IMR-90 (cell line): ENCODE data around the gene TEPSIN. TPM values are rescaled to one million over a fixed set of nuclear protein-coding genes. Genes with fewer than 3 reads are reported as not detected.

Experiments used
- ATAC-seq: fragments of 200-7000 bp; cut with Tn5 transposase; 2 replicates; pipeline ENCODE4 v1.9.1; 2020; ENCODE audit warnings: low read depth, mild to moderate bottlenecking, moderate library complexity
- BruUV-seq: library from RNA; stranded (reverse); fragments of 400-500 nt; replicated peaks from 2 replicates; lab custom pipeline; 2021; lab: Mats Ljungman, UMichigan
- CTCF ChIA-PET: fragments of 300-600 bp; formaldehyde crosslinking; extraction: SDS; loops from one replicate; lab custom pipeline; 2021; ENCODE audit warnings: antibody characterized with exemption; lab: Yijun Ruan, JAX
- POLR2A ChIA-PET: fragments of 300-600 bp; sonication (Branson Sonifier 250); formaldehyde crosslinking; loops from one replicate; lab custom pipeline; 2022; ENCODE audit warnings: antibody characterized with exemption; ENCODE audit not compliant: unreplicated experiment; lab: Charles Lee
- DNase-seq: peaks from one replicate; pipeline ENCODE4 v3.0.0; 2013
- H2AFZ ChIP-seq: replicated peaks from 2 replicates; pipeline ENCODE3; 2013; ENCODE audit warnings: low read length, mild to moderate bottlenecking; ENCODE audit not compliant: poor library complexity
- H2AK5ac ChIP-seq: 2 replicates; pipeline ENCODE4 v1.6.1; 2013; ENCODE audit warnings: low read depth, low read length, inconsistent platforms
- H2AK9ac ChIP-seq: replicated peaks from 2 replicates; pipeline ENCODE3; 2013; ENCODE audit warnings: mild to moderate bottlenecking, low read depth, low read length, moderate library complexity; ENCODE audit not compliant: poor library complexity
- H2BK120ac ChIP-seq: 2 replicates; pipeline ENCODE4 v1.6.1; 2013; ENCODE audit warnings: low read depth, low read length, inconsistent platforms
- H2BK15ac ChIP-seq: 3 replicates; pipeline ENCODE4 v1.6.1; 2013; ENCODE audit warnings: low read depth, low read length, inconsistent platforms
- H2BK20ac ChIP-seq: 2 replicates; pipeline ENCODE4 v1.6.1; 2013; ENCODE audit warnings: low read depth, mild to moderate bottlenecking, inconsistent platforms, low read length, moderate library complexity
- H2BK5ac ChIP-seq: 2 replicates; pipeline ENCODE4 v1.6.1; 2013; ENCODE audit warnings: mild to moderate bottlenecking, low read depth, low read length, inconsistent platforms; ENCODE audit not compliant: poor library complexity, severe bottlenecking
- H3K14ac ChIP-seq: replicated peaks from 2 replicates; pipeline ENCODE4 v1.6.1; 2013; ENCODE audit warnings: low read depth, low read length, inconsistent platforms
- H3K18ac ChIP-seq: 2 replicates; pipeline ENCODE4 v1.6.1; 2013; ENCODE audit warnings: low read depth, low read length, control low read depth
- H3K23ac ChIP-seq: 2 replicates; pipeline ENCODE4 v1.6.1; 2013; ENCODE audit warnings: low read depth, low read length, inconsistent platforms
- H3K27ac ChIP-seq: 2 replicates; pipeline ENCODE4 v1.5.1; 2013; ENCODE audit warnings: mild to moderate bottlenecking, control low read depth, low read length; ENCODE audit not compliant: insufficient read depth
- H3K27me3 ChIP-seq: 2 replicates; pipeline ENCODE4 v1.6.1; 2013; ENCODE audit warnings: low read length; ENCODE audit not compliant: control insufficient read depth, insufficient read depth
- H3K36me3 ChIP-seq: 2 replicates; pipeline ENCODE4 v1.6.1; 2013; ENCODE audit warnings: low read length, mixed read lengths; ENCODE audit not compliant: control insufficient read depth, insufficient read depth
- H3K4ac ChIP-seq: 2 replicates; pipeline ENCODE4 v1.6.1; 2013; ENCODE audit warnings: low read depth, low read length, inconsistent platforms
- H3K4me1 ChIP-seq: 2 replicates; pipeline ENCODE4 v1.6.1; 2013; ENCODE audit warnings: low read length, mixed read lengths; ENCODE audit not compliant: control insufficient read depth, insufficient read depth
- H3K4me2 ChIP-seq: 2 replicates; pipeline ENCODE4 v1.6.1; 2013; ENCODE audit warnings: low read depth, mild to moderate bottlenecking, control low read depth, low read length, moderate library complexity
- H3K4me3 ChIP-seq: 2 replicates; pipeline ENCODE4 v1.5.1; 2013; ENCODE audit warnings: low read depth, mild to moderate bottlenecking, control low read depth, low read length, moderate library complexity; ENCODE audit not compliant: insufficient read depth
- H3K56ac ChIP-seq: 2 replicates; pipeline ENCODE4 v1.6.1; 2013; ENCODE audit warnings: low read length, inconsistent platforms; ENCODE audit not compliant: insufficient read depth; ENCODE audit errors: extremely low read depth
- H3K79me1 ChIP-seq, 2 experiments: 2 replicates each; pipeline ENCODE4 v1.6.1; 2013; ENCODE audit warnings: low read length in 2 of 2, inconsistent platforms in 1 of 2, low read depth in 1 of 2
- H3K9ac ChIP-seq: 2 replicates; pipeline ENCODE4 v1.6.1; 2013; ENCODE audit warnings: low read depth, low read length, control low read depth
- H3K9me1 ChIP-seq: 2 replicates; pipeline ENCODE4 v1.6.1; 2013; ENCODE audit warnings: low read length, inconsistent platforms; ENCODE audit not compliant: insufficient read depth
- H3K9me3 ChIP-seq: 2 replicates; pipeline ENCODE4 v1.6.1; 2013; ENCODE audit warnings: low read length; ENCODE audit not compliant: control insufficient read depth, insufficient read depth
- H4K20me1 ChIP-seq: 2 replicates; pipeline ENCODE4 v1.6.1; 2013; ENCODE audit warnings: low read length, inconsistent platforms; ENCODE audit not compliant: insufficient read depth
- H4K5ac ChIP-seq: 2 replicates; pipeline ENCODE4 v1.6.1; 2013; ENCODE audit warnings: mild to moderate bottlenecking, low read depth, low read length, control low read depth
- H4K8ac ChIP-seq, 2 experiments: 2 replicates each; pipeline ENCODE4 v1.6.1; 2013; ENCODE audit warnings: low read depth in 2 of 2, low read length in 2 of 2, control low read depth in 1 of 2, inconsistent platforms in 1 of 2
- H4K91ac ChIP-seq: 2 replicates; pipeline ENCODE4 v1.6.1; 2013; ENCODE audit warnings: low read depth, low read length, inconsistent platforms; ENCODE audit not compliant: insufficient read depth
- BHLHE40 ChIP-seq: fragments of 150-350 bp; IDR thresholded peaks from 2 replicates; pipeline ENCODE4 v1.6.1; 2016; ENCODE audit warnings: mild to moderate bottlenecking, low read depth, low read length
- CEBPB ChIP-seq: IDR thresholded peaks from 2 replicates; pipeline ENCODE4 v1.6.1; 2012; ENCODE audit warnings: low read depth, low read length, improper control_type of control experiment
- CHD1 ChIP-seq: IDR thresholded peaks from 2 replicates; pipeline ENCODE4 v1.6.1; 2012; ENCODE audit warnings: low read depth, low read length, improper control_type of control experiment
- CTCF ChIP-seq: conservative IDR thresholded peaks from 2 replicates; pipeline ENCODE4 v1.5.1; 2012; ENCODE audit warnings: mild to moderate bottlenecking, low read depth, low read length, improper control_type of control experiment
- ELK1 ChIP-seq: fragments of 150-350 bp; IDR thresholded peaks from 2 replicates; pipeline ENCODE4 v1.6.1; 2016; ENCODE audit warnings: low read depth, mild to moderate bottlenecking, low read length, moderate library complexity, borderline replicate concordance
- FOS ChIP-seq: fragments of 150-350 bp; IDR thresholded peaks from 2 replicates; pipeline ENCODE4 v1.6.1; 2016; ENCODE audit warnings: low read depth, low read length
- MAFK ChIP-seq: IDR thresholded peaks from 2 replicates; pipeline ENCODE4 v1.6.1; 2012; ENCODE audit warnings: low read depth, low read length, improper control_type of control experiment
- MAZ ChIP-seq: IDR thresholded peaks from 2 replicates; pipeline ENCODE4 v1.6.1; 2012; ENCODE audit warnings: low read depth, mild to moderate bottlenecking, low read length, improper control_type of control experiment, moderate library complexity, borderline replicate concordance
- MXI1 ChIP-seq: IDR thresholded peaks from 2 replicates; pipeline ENCODE4 v1.6.1; 2012; ENCODE audit warnings: low read depth, mild to moderate bottlenecking, low read length, moderate library complexity, borderline replicate concordance
- NFE2L2 ChIP-seq: fragments of 150-350 bp; IDR thresholded peaks from 2 replicates; pipeline ENCODE4 v1.6.1; 2016; ENCODE audit warnings: low read depth, mild to moderate bottlenecking, low read length
- RAD21 ChIP-seq: IDR thresholded peaks from 2 replicates; pipeline ENCODE4 v1.6.1; 2012; ENCODE audit warnings: low read length, improper control_type of control experiment
- RCOR1 ChIP-seq: IDR thresholded peaks from 2 replicates; pipeline ENCODE4 v1.6.1; 2012; ENCODE audit warnings: mild to moderate bottlenecking, low read length, improper control_type of control experiment; ENCODE audit not compliant: insufficient replicate concordance
- RFX5 ChIP-seq: IDR thresholded peaks from 2 replicates; pipeline ENCODE4 v1.8.0; 2012; ENCODE audit warnings: low read depth, mild to moderate bottlenecking, low read length, moderate library complexity
- SMC3 ChIP-seq: fragments of 150-350 bp; IDR thresholded peaks from 2 replicates; pipeline ENCODE4 v1.6.1; 2016; ENCODE audit warnings: low read depth, mild to moderate bottlenecking, antibody characterized with exemption, low read length, moderate library complexity
- USF2 ChIP-seq: fragments of 150-350 bp; IDR thresholded peaks from 2 replicates; pipeline ENCODE4 v1.6.1; 2017; ENCODE audit warnings: mild to moderate bottlenecking, antibody characterized with exemption, low read length, low read depth
- WGBS, 2 experiments: methylation state at CpG; one replicate each; pipeline versions ENCODE4 v1.1.5 to v1.1.7; 2013; ENCODE audit warnings: missing lambda C conversion rate in 2 of 2; ENCODE audit not compliant: insufficient read length in 1 of 2; ENCODE audit errors: extremely low coverage in 2 of 2; 5-methylcytosine and 5-hydroxymethylcytosine counted together
- dilution Hi-C: fragments of 300-500 bp; cut with HindIII; formaldehyde crosslinking; loops from one replicate; pipeline ENCODE4 v1.14.3; 2018; ENCODE audit warnings: low sequenced_read_pairs; ENCODE audit not compliant: unreplicated experiment
- in situ Hi-C: fragments of 300-500 bp; cut with MboI; formaldehyde crosslinking; loops from 3 replicates; pipeline ENCODE4 v1.14.3; 2019; ENCODE audit warnings: low sequenced_read_pairs, inconsistent platforms, mixed read lengths
- intact Hi-C: fragments of 100-400 bp; cut with micrococcal nuclease; formaldehyde crosslinking; loops from 2 replicates; pipeline ENCODE4 v1.10.0; 2022
- polyA plus RNA-seq, 3 experiments: library from polyadenylated mRNA; depleted of rRNA; stranded (reverse); fragments of >200 nt; gene quantifications; 2 replicates each; pipeline ENCODE4 v1.2.3, GENCODE V29; 2012; ENCODE audit warnings: low replicate concordance in 1 of 3
- total RNA-seq: library from RNA; depleted of rRNA; stranded (reverse); fragments of >200 nt; gene quantifications from 2 replicates; pipeline ENCODE4 v1.2.3, GENCODE V29; 2012

Gene TEPSIN
- total and polyA plus RNA-seq, 2 of the 4 experiments (the other 2 are of a cell fraction): 3.2 to 28.1 TPM

GRCh38 chr17:81232616-81233241 lies 6.1 kb downstream of the TEPSIN start:
- Histone ChIP-seq H2BK120ac (no peak overlapping the region), H3K9me3 (no peaks in the 10 kb centered on the region), H3K4me3 (no peak overlapping the region), H3K27me3 (no peaks in the 10 kb centered on the region), H4K8ac (no peak overlapping the region), H3K9me1 (0 out of 2 replicates have a peak, but pooled peaks cover 4% of the 10 kb centered on the region), H3K4ac (no peak overlapping the region), H3K4me1 (peaks cover 5% of the 10 kb centered on the region; the same call in 1 of the 2 replicates), H2AK9ac (no peak overlapping the region), H4K5ac (no peak overlapping the region), H3K23ac (no peak overlapping the region), H3K79me1 (peaks cover 9 to 44% of the 10 kb centered on the region in 2 experiments), H3K9ac (no peak overlapping the region), H4K20me1 (peaks cover 31% of the 10 kb centered on the region), H2BK20ac (no peak overlapping the region), H2BK5ac (no peak overlapping the region), H3K36me3 (peaks cover 39% of the 10 kb centered on the region), H2BK15ac (no peak overlapping the region), H3K18ac (no peak overlapping the region), H3K27ac (no peak overlapping the region), H3K56ac (no peak overlapping the region), H2AK5ac (no peak overlapping the region), H2AFZ (no peak overlapping the region), H3K14ac (no peak overlapping the region), H4K91ac (no peak overlapping the region), H3K4me2 (no peak overlapping the region)
- dilution Hi-C loops: no loop called here
- TF ChIP-seq CEBPB: no peak
- TF ChIP-seq CHD1: no peak
- TF ChIP-seq BHLHE40: no peak
- TF ChIP-seq RFX5: no peak
- no peak for TF ChIP-seq ELK1
- TF ChIP-seq MAFK: no peak
- no peak for TF ChIP-seq MXI1
- no peak for TF ChIP-seq RAD21
- no peak for TF ChIP-seq RCOR1
- no peak for TF ChIP-seq CTCF
- TF ChIP-seq NFE2L2: no peak
- TF ChIP-seq MAZ: no peak
- TF ChIP-seq SMC3: no peak
- TF ChIP-seq USF2: no peak
- no peak for TF ChIP-seq FOS
- ATAC-seq (no peak), DNase-seq (no peak)
- intact Hi-C loops: no loop called here
- POLR2A ChIA-PET: no interaction called here
- 98% methylated on average over 7 of the region's 19 CpGs; no CpG with 5 or more reads in 1 of the 2 experiments for WGBS, 2 experiments
- BruUV-seq: no TSS peak
- in situ Hi-C loops: no loop called here
- CTCF ChIA-PET: no interaction called here
